HepG2 (cell line): ENCODE measurements around the gene MEIS3. TPM values are rescaled to one million over a fixed set of nuclear protein-coding genes. Genes with fewer than 3 reads are reported as not detected.

Source experiments
- ATAC-seq: fragments of 200-7000 bp; cut with Tn5 transposase; 3 replicates; pipeline ENCODE4 v1.9.1; 2020; ENCODE audit warnings: mild to moderate bottlenecking, moderate library complexity
- BruUV-seq: library from RNA; stranded (reverse); fragments of 400-500 nt; replicated peaks from 2 replicates; lab custom pipeline; 2021; lab: Mats Ljungman, UMichigan
- CTCF ChIA-PET: fragments of 300-600 bp; formaldehyde crosslinking; extraction: SDS; loops from one replicate; lab custom pipeline; 2021; ENCODE audit warnings: low total read pairs, inconsistent platforms, low intra/inter-chr PET ratio; lab: Yijun Ruan, JAX
- POLR2A ChIA-PET: fragments of 350-600 bp; sonication (Branson Sonifier 250); formaldehyde crosslinking; loops from one replicate; lab custom pipeline; 2020; ENCODE audit warnings: antibody characterized with exemption, inconsistent platforms; lab: Yijun Ruan, JAX
- DNase-seq: peaks from one replicate; pipeline ENCODE4 v3.0.0-alpha.2; 2015; ENCODE audit warnings: low spot score
- FAIRE-seq: peaks from 3 replicates; lab custom pipeline; 2011; peaks lifted over from hg19 to GRCh38; lab: Jason Lieb, UNC
- H2AFZ ChIP-seq: one replicate; pipeline ENCODE4 v1.6.1; 2011; ENCODE audit warnings: low read length, inconsistent platforms
- H3K27ac ChIP-seq: fragments of 300-600 bp; 3 replicates; pipeline ENCODE4 v1.8.0; 2011; ENCODE audit warnings: mixed run types, mild to moderate bottlenecking, mixed read lengths, low read length, inconsistent platforms; ENCODE audit not compliant: insufficient read depth; ENCODE audit errors: extremely low read length
- H3K27me3 ChIP-seq, 2 experiments: fragments of 200-600 bp in 1 of 2; 2 replicates in 1 of 2; 3 replicates in 1 of 2; pipeline versions ENCODE4 v1.6.0 to v1.8.0; 2011; ENCODE audit warnings: low read length in 2 of 2, mild to moderate bottlenecking in 2 of 2, moderate library complexity in 2 of 2, inconsistent platforms in 1 of 2; ENCODE audit not compliant: insufficient read depth in 2 of 2, control insufficient read depth in 1 of 2
- H3K36me3 ChIP-seq, 2 experiments: fragments of 200-600 bp in 1 of 2; replicated peaks in 1 of 2; 2 replicates in 1 of 2; 3 replicates in 1 of 2; pipeline versions ENCODE4 v1.5.1 to v1.8.0; 2011; ENCODE audit warnings: low read length in 2 of 2, inconsistent platforms in 1 of 2; ENCODE audit not compliant: insufficient read depth in 2 of 2, control insufficient read depth in 1 of 2
- H3K4me1 ChIP-seq: 2 replicates; pipeline ENCODE4 v1.5.1; 2012; ENCODE audit warnings: low read length, inconsistent platforms; ENCODE audit not compliant: insufficient read depth
- H3K4me2 ChIP-seq: 2 replicates; pipeline ENCODE4 v1.6.0; 2011; ENCODE audit warnings: low read depth, low read length, inconsistent platforms
- H3K4me3 ChIP-seq, 3 experiments: fragments of 200-600 bp in 1 of 3; sonication (generic), shearing (Covaris generic) in 1 of 3; replicated peaks in 1 of 3; 2 replicates each; pipeline ENCODE4 v1.5.1; 2011 to 2016; ENCODE audit warnings: low read length in 3 of 3, inconsistent platforms in 2 of 3, low read depth in 2 of 3, mild to moderate bottlenecking in 2 of 3, control low read depth in 1 of 3, mixed read lengths in 1 of 3; ENCODE audit not compliant: insufficient read depth in 1 of 3
- H3K79me2 ChIP-seq: one replicate; pipeline ENCODE4 v1.6.1; 2011; ENCODE audit warnings: low read length, inconsistent platforms; ENCODE audit not compliant: insufficient read depth
- H3K9ac ChIP-seq: 2 replicates; pipeline ENCODE4 v1.6.0; 2011; ENCODE audit warnings: mild to moderate bottlenecking, low read depth, low read length, inconsistent platforms; ENCODE audit not compliant: insufficient read depth
- H3K9me3 ChIP-seq: 2 replicates; pipeline ENCODE4 v1.5.1; 2012; ENCODE audit warnings: mild to moderate bottlenecking, low read length
- H4K20me1 ChIP-seq: 2 replicates; pipeline ENCODE4 v1.6.0; 2011; ENCODE audit warnings: inconsistent platforms, mild to moderate bottlenecking, low read length, moderate library complexity; ENCODE audit not compliant: insufficient read depth
- EP300 ChIP-seq, 3 experiments: sonication (generic) in 1 of 3; formaldehyde crosslinking in 1 of 3; IDR thresholded peaks; 2 replicates each; pipeline versions ENCODE4 v1.5.1 to v1.6.1; 2011 to 2020; ENCODE audit warnings: low read depth in 2 of 3, low read length in 2 of 3, borderline replicate concordance in 1 of 3, improper control_type of control experiment in 1 of 3, mild to moderate bottlenecking in 1 of 3, missing genetic modification reagents in 1 of 3, moderate library complexity in 1 of 3
- GPN1 ChIP-seq: sonication (generic); formaldehyde crosslinking; IDR thresholded peaks from 2 replicates; pipeline ENCODE4 v1.5.1; 2020; ENCODE audit warnings: missing genetic modification reagents, borderline replicate concordance
- MIER3 ChIP-seq: IDR thresholded peaks from 2 replicates; pipeline ENCODE4 v1.6.1; 2016; ENCODE audit warnings: missing compliant biosample characterization, borderline replicate concordance
- POLR2AphosphoS2 ChIP-seq: IDR thresholded peaks from 2 replicates; pipeline ENCODE4 v1.6.1; 2011; ENCODE audit warnings: low read depth, low read length, improper control_type of control experiment
- POLR2G ChIP-seq: fragments of 200-400 bp; formaldehyde crosslinking; IDR thresholded peaks from 2 replicates; pipeline ENCODE4 v1.6.1; 2018; ENCODE audit warnings: mild to moderate bottlenecking, low read depth, low read length, moderate library complexity
- REL ChIP-seq: sonication (generic); formaldehyde crosslinking; conservative IDR thresholded peaks from 2 replicates; pipeline ENCODE4 v1.8.0; 2022; ENCODE audit warnings: mild to moderate bottlenecking, missing genetic modification reagents, moderate library complexity
- ZFP1 ChIP-seq: IDR thresholded peaks from 2 replicates; pipeline ENCODE4 v1.6.1; 2016
- ZNF256 ChIP-seq: sonication (generic); formaldehyde crosslinking; conservative IDR thresholded peaks from 2 replicates; pipeline ENCODE4 v1.4.0; 2020; ENCODE audit warnings: missing genetic modification reagents
- ZSCAN20 ChIP-seq: sonication (generic); formaldehyde crosslinking; IDR thresholded peaks from 2 replicates; pipeline ENCODE4 v1.4.0; 2020; ENCODE audit warnings: missing genetic modification reagents, mild to moderate bottlenecking, borderline replicate concordance
- ZSCAN30 ChIP-seq: sonication (generic); formaldehyde crosslinking; IDR thresholded peaks from 2 replicates; pipeline ENCODE4 v1.5.0; 2020; ENCODE audit warnings: mild to moderate bottlenecking, missing genetic modification reagents
- WGBS: methylation state at CpG from one replicate; pipeline ENCODE4 v1.1.6; 2017; ENCODE audit warnings: low lambda C conversion rate; 5-methylcytosine and 5-hydroxymethylcytosine counted together
- in situ Hi-C: cut with HindIII; loops from 2 replicates; pipeline ENCODE4 v1.10.0; 2017; ENCODE audit warnings: low pct_unique_long_range_greater_than_20kb; ENCODE audit not compliant: extremely low pct_ligation_motif_present
- intact Hi-C: fragments of 100-400 bp; cut with micrococcal nuclease; formaldehyde crosslinking; loops from one replicate; pipeline ENCODE4 v1.10.0; 2022; ENCODE audit not compliant: unreplicated experiment
- polyA plus RNA-seq, 8 experiments: library from polyadenylated mRNA; depleted of rRNA in 3 of 8; stranded (reverse) in 7 of 8; unstranded in 1 of 8; fragments of >200 nt; fragmentation: Illumina TruSeq in 4 of 8; extraction: Trizol in 4 of 8; gene quantifications; 2 replicates each; pipeline versions ENCODE4 v1.2.1 to v1.2.3, GENCODE V29; 2011 to 2016; ENCODE audit warnings: low read depth in 4 of 8, missing spikeins in 1 of 8, mixed read lengths in 1 of 8; ENCODE audit not compliant: insufficient read depth in 1 of 8
- total RNA-seq, 5 experiments: library from RNA; depleted of rRNA; stranded (reverse); fragments of >200 nt; fragmentation: Illumina TruSeq; extraction: Trizol; gene quantifications; 2 replicates each; pipeline ENCODE4 v1.2.3, GENCODE V29; 2016; ENCODE audit warnings: low read depth in 1 of 5
- TF ChIP-seq, protein P1 (sequence below): sonication (generic); formaldehyde crosslinking; IDR thresholded peaks from 2 replicates; pipeline ENCODE4 v1.5.0; 2020; ENCODE audit warnings: missing genetic modification reagents, mild to moderate bottlenecking, borderline replicate concordance

The MEIS3 gene
- total and polyA plus RNA-seq, 2 of the 13 experiments (the other 11 are each of a cell fraction or from before 2014, with no cell fraction given), result 0.09 to 0.70 TPM

DNA sequence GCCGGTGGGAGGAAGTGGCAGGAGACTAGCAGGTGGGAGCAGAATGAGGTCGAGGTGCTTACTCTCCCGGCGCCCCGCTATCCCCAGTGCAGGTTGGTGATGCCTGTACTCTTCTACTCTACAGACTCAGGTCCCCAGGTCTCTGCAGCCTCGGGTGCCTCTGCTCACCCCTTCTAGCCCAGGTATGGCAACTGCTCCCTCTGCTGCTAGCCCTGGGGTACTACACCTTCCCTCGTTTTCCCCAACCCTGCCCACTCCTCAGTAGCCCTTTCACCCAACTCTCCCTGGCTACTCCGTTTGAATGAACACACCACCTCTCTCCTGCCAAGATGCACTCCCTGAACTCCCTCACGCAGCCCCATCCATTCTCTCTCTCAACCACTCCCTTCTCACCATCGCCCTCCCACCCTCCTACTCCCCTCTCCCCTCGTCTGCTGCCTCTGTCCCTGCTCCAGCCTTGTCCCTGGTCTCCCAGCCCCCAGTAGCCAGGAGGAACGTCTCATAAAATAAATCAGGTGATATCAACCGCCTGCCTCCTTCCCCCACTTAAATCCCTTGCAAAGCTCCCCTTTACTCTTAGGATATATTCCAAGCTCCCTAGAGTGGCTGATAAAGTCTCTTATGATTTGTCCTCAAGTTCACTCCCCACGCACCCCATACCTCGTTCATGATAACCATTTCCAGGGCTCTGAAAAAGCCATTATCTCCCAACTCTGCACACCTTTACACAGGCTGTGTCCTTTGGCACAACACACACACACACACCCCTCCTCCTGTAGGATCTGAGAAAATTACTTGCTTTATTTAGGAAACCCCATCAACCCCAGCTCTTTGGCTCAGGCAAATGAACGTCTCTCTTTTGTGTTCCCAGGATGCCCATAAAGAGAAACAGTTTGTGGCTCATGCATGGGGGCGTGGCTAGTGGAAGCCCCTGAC, 8.2 kb upstream of the MEIS3 start (continued):
- TF ChIP-seq, protein P1, sequence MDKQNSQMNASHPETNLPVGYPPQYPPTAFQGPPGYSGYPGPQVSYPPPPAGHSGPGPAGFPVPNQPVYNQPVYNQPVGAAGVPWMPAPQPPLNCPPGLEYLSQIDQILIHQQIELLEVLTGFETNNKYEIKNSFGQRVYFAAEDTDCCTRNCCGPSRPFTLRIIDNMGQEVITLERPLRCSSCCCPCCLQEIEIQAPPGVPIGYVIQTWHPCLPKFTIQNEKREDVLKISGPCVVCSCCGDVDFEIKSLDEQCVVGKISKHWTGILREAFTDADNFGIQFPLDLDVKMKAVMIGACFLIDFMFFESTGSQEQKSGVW (CRISPR knock-in tag), result no peak
- TF ChIP-seq POLR2G, result no peak
- TF ChIP-seq ZSCAN30 (CRISPR knock-in tag), result no peak
- TF ChIP-seq POLR2AphosphoS2, result no peak
- TF ChIP-seq ZNF256 (CRISPR knock-in tag), result no peak

DNA sequence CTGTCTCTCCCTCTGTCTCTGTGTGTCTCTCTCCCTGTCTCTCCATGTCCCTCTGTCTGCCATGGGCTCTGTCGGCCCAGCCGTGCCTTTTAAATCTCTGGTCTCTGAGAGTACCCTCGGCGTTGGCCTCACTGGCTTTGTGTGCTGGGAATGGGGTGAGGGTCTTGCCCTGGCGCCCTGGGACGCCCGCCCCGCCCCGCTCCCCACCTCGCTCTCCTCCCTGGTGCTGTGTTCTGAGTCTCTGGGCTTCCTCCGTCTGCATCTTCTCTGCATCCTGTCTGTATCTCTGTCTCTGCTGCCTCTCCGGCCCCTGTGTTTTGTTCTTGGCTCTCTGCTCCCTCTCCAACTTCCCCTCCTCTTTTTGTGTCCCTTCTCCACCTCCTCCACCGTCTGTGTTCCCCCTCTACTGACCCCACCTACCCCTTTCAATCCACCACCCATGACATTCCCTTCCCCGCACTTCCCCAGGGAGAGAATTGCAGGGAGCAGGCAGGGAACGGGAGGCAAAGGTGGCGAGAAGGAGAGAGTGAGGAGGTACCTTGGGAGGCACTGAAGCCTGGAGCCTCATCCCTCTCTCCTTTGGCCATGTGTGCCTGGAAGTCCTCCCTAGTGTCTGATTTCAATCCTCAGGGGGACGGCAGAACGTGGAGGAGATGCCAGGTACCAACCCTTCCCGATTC, 4.0 kb upstream of the MEIS3 start:
- intact Hi-C loops (no loop called here), in situ Hi-C loops (no loop called here)
- TF ChIP-seq ZSCAN20 (CRISPR knock-in tag) (no peak), EP300 (IDR thresholded peaks at IDR 0.05; ENCODE audit: low read depth in 2 of 2, low read length in 2 of 2) (no peak), EP300 (CRISPR knock-in tag; IDR thresholded peaks at IDR 0.05; ENCODE audit: borderline replicate concordance) (no peak), POLR2G (no peak), GPN1 (CRISPR knock-in tag) (no peak), MIER3 (CRISPR knock-in tag) (no peak), REL (CRISPR knock-in tag) (no peak), ZFP1 (no peak)
- H2AFZ ChIP-seq, result no peak overlapping the region
- ATAC-seq (no peak), DNase-seq (no peak), FAIRE-seq (no peak)
- peaks cover 17 to 47% of the 10 kb centered on the region in 2 experiments for H3K27me3 ChIP-seq
- no peaks in the 10 kb centered on the region for H3K36me3 ChIP-seq
- H3K79me2 ChIP-seq, result no peaks in the 10 kb centered on the region
- H3K27ac ChIP-seq, result no peak overlapping the region
- POLR2A ChIA-PET, result no interaction called here
- H3K9ac ChIP-seq, result no peak overlapping the region
- no peaks in the 10 kb centered on the region for H4K20me1 ChIP-seq
- no peaks in the 10 kb centered on the region for H3K9me3 ChIP-seq
- no peak overlapping the region for H3K4me3 ChIP-seq
- 9% methylated on average over 17 of the region's 19 CpGs for WGBS
- no TSS peak for BruUV-seq
- CTCF ChIA-PET, result no interaction called here
- peaks cover 5% of the 10 kb centered on the region; the same call in 1 of the 2 replicates for H3K4me1 ChIP-seq
- H3K4me2 ChIP-seq, result no peak overlapping the region
